Liver (tissue), 9 donors: Measurements from ENCODE around the gene BABAM1. TPM values are rescaled to one million over a fixed set of nuclear protein-coding genes. Genes with fewer than 3 reads are reported as not detected.
A peak's percentile ranks its signal among the peaks of the same experiment; 100 is the strongest.

Source experiments
- DNase-seq: peaks from one replicate; pipeline ENCODE4 v3.0.0-alpha.2; 2017; ENCODE audit warnings: low spot score
- H3K27ac ChIP-seq, 2 donors: one replicate each; pipeline ENCODE4 v1.7.0; 2013; ENCODE audit warnings: inconsistent platforms in 2 of 2, low read length in 2 of 2, control low read depth in 1 of 2, low read depth in 1 of 2, mild to moderate bottlenecking in 1 of 2
- H3K27me3 ChIP-seq, 4 donors: one replicate each; pipeline versions ENCODE4 v1.6.1 to v1.7.0; 2013; ENCODE audit warnings: low read length in 3 of 4, inconsistent platforms in 1 of 4, mild to moderate bottlenecking in 1 of 4, moderate library complexity in 1 of 4; ENCODE audit not compliant: control insufficient read depth in 4 of 4, insufficient read depth in 4 of 4
- H3K36me3 ChIP-seq, 4 donors: one replicate each; pipeline versions ENCODE4 v1.6.1 to v1.7.0; 2013; ENCODE audit warnings: low read length in 3 of 4, mild to moderate bottlenecking in 3 of 4, low read depth in 1 of 4, moderate library complexity in 1 of 4; ENCODE audit not compliant: control insufficient read depth in 4 of 4, insufficient read depth in 3 of 4
- H3K4me1 ChIP-seq, 4 donors: one replicate each; pipeline versions ENCODE4 v1.6.1 to v1.7.0; 2013; ENCODE audit warnings: low read length in 3 of 4, mild to moderate bottlenecking in 3 of 4, moderate library complexity in 1 of 4; ENCODE audit not compliant: control insufficient read depth in 4 of 4, insufficient read depth in 4 of 4
- H3K4me3 ChIP-seq, 3 donors: one replicate each; pipeline versions ENCODE4 v1.6.1 to v1.7.0; 2013; ENCODE audit warnings: low read length in 3 of 3, control low read depth in 1 of 3, low read depth in 1 of 3, mild to moderate bottlenecking in 1 of 3
- H3K9ac ChIP-seq, 2 donors: one replicate each; pipeline ENCODE4 v1.7.0; 2013; ENCODE audit warnings: low read length in 2 of 2, mild to moderate bottlenecking in 2 of 2, moderate library complexity in 2 of 2, control low read depth in 1 of 2, low read depth in 1 of 2
- H3K9me3 ChIP-seq, 4 donors: one replicate each; pipeline versions ENCODE4 v1.6.1 to v1.7.0; 2013; ENCODE audit warnings: low read length in 3 of 4; ENCODE audit not compliant: control insufficient read depth in 4 of 4
- CTCF ChIP-seq: fragments of 150-350 bp; IDR thresholded peaks from 2 replicates; pipeline ENCODE4 v1.5.1; 2017; ENCODE audit warnings: improper control_type of control experiment, low read depth, low read length; ENCODE audit not compliant: missing input control
- EGR1 ChIP-seq, 2 donors: IDR thresholded peaks; 2 replicates each; pipeline ENCODE4 v1.6.1; 2016 to 2018; ENCODE audit warnings: antibody characterized with exemption in 2 of 2, low read depth in 2 of 2
- FOXA1 ChIP-seq: IDR thresholded peaks from 2 replicates; pipeline ENCODE4 v1.6.1; 2016; ENCODE audit warnings: antibody characterized with exemption
- FOXA2 ChIP-seq: IDR thresholded peaks from 2 replicates; pipeline ENCODE4 v1.6.1; 2016; ENCODE audit warnings: antibody characterized with exemption
- GABPA ChIP-seq, 2 donors: IDR thresholded peaks in 1 of 2; conservative IDR thresholded peaks in 1 of 2; 2 replicates each; pipeline ENCODE4 v1.6.1; 2016; ENCODE audit warnings: antibody characterized with exemption in 2 of 2, mild to moderate bottlenecking in 1 of 2, moderate library complexity in 1 of 2
- HNF4A ChIP-seq, 2 donors: conservative IDR thresholded peaks; 2 replicates each; pipeline ENCODE4 v1.6.1; 2016; ENCODE audit warnings: antibody characterized with exemption in 2 of 2, mild to moderate bottlenecking in 2 of 2
- NR2F2 ChIP-seq: IDR thresholded peaks from 2 replicates; pipeline ENCODE4 v1.6.1; 2016; ENCODE audit warnings: antibody characterized with exemption
- RAD21 ChIP-seq, 2 donors: IDR thresholded peaks; 2 replicates each; pipeline ENCODE4 v1.6.1; 2016; ENCODE audit warnings: antibody characterized with exemption in 2 of 2, mild to moderate bottlenecking in 2 of 2
- REST ChIP-seq: IDR thresholded peaks from 2 replicates; pipeline ENCODE4 v1.6.1; 2016; ENCODE audit warnings: antibody characterized with exemption, mild to moderate bottlenecking
- RXRA ChIP-seq, 2 donors: IDR thresholded peaks; 2 replicates each; pipeline ENCODE4 v1.6.1; 2017 to 2018; ENCODE audit warnings: antibody characterized with exemption in 2 of 2, mild to moderate bottlenecking in 1 of 2
- SP1 ChIP-seq: IDR thresholded peaks from 2 replicates; pipeline ENCODE4 v1.6.1; 2018; ENCODE audit warnings: antibody characterized with exemption, mild to moderate bottlenecking
- TAF1 ChIP-seq: conservative IDR thresholded peaks from 2 replicates; pipeline ENCODE4 v1.6.1; 2016; ENCODE audit warnings: antibody characterized with exemption, mild to moderate bottlenecking
- YY1 ChIP-seq: IDR thresholded peaks from 2 replicates; pipeline ENCODE4 v1.6.1; 2016; ENCODE audit warnings: antibody characterized with exemption, mild to moderate bottlenecking
- WGBS: extraction: QIAGEN DNeasy Blood & Tissue Kit; methylation state at CpG from one replicate; pipeline ENCODE4 v1.1.7; 2013; 5-methylcytosine and 5-hydroxymethylcytosine counted together
- polyA plus RNA-seq, 2 donors: library from polyadenylated mRNA; stranded (reverse) in 1 of 2; unstranded in 1 of 2; fragments of 200-250 nt in 1 of 2; fragments of >200 nt in 1 of 2; fragmentation: Nextera tagmentation in 1 of 2; extraction: Ambion mirVana in 1 of 2; gene quantifications; one replicate each; pipeline versions ENCODE4 v1.2.1 to v1.2.3, GENCODE V29; 2013 to 2015
- total RNA-seq, 2 donors: library from RNA; depleted of rRNA; stranded (reverse); fragments of >200 nt; gene quantifications; one replicate each; pipeline ENCODE4 v1.2.3, GENCODE V29; 2014
- TF ChIP-seq, protein P1 (sequence below): IDR thresholded peaks from 2 replicates; pipeline ENCODE4 v1.6.1; 2016; ENCODE audit warnings: antibody characterized with exemption
- TF ChIP-seq, protein P2 (sequence below): IDR thresholded peaks from 2 replicates; pipeline ENCODE4 v1.6.1; 2016; ENCODE audit warnings: antibody characterized with exemption
- TF ChIP-seq, protein P3 (sequence below): IDR thresholded peaks from 2 replicates; pipeline ENCODE4 v1.6.1; 2016; ENCODE audit warnings: antibody characterized with exemption
- donor health status: healthy.
- donor health status: healthy.
- donor health status: healthy.
- donor health status: healthy.
- donor health status: healthy.

BABAM1 gene
- total and polyA plus RNA-seq, 4 donors = 29.3 to 47.0 (median 33.5) TPM

DNA sequence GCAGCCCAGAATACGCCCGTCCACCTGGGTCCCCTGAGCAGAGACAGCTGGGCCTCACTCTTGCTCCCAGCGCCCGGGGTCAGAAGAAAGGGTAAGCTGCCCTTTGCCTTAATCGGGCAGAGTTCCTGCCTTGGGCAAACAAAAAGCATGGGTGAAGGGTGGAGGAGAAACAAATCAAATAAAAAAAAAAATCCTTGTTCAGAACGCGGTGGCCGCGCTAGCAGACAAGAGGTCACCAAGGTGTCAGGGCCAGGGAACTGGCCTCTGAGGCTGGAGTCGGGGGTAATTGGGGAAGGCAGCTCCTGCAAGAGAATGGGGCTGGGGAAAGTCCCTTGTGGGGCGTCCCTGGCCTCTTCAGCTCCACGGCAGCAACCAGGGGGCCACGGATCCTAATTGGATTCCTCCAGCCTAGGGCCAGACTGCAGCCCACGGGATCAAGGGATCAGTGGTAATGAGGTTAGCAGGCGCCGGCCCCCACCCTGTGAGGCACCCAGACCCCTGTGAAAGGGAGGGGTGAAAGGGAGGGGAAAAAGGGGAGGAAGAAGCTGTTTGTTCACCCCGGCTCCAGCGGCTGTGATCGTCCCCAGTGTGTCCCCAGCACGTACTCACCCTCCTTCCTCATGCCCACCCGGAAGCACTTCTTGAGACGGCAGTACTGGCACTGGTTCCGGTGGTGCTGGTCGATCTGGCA, 27.0 kb upstream of the BABAM1 start (continued):
- no peak for TF ChIP-seq FOXA1
- TF ChIP-seq, protein P1, sequence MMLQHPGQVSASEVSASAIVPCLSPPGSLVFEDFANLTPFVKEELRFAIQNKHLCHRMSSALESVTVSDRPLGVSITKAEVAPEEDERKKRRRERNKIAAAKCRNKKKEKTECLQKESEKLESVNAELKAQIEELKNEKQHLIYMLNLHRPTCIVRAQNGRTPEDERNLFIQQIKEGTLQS = no peak

GRCh38 chr19:17240826-17241399, 26.3 kb upstream of the BABAM1 start:
- no peaks in the 10 kb centered on the region for H3K9me3 ChIP-seq
- peaks cover 2 to 5% (median 4%) of the 10 kb centered on the region in 4 donors for H3K36me3 ChIP-seq
- WGBS = 76% methylated on average over 6 of the region's 6 CpGs
- H3K27ac ChIP-seq = no peak overlapping the region
- no peaks in the 10 kb centered on the region for H3K27me3 ChIP-seq
- no peak for DNase-seq
- peak overlapping the region in 1 of 3 donors; percentile 16 for H3K4me3 ChIP-seq
- H3K9ac ChIP-seq = no peak overlapping the region
- TF ChIP-seq HNF4A (conservative IDR thresholded peaks at IDR 0.05) (peak in 1 of 2 donors; percentile 55), FOXA2 (no peak), RXRA (IDR thresholded peaks at IDR 0.05) (peak in 1 of 2 donors; percentile 78), RAD21 (IDR thresholded peaks at IDR 0.05) (no peak), NR2F2 (no peak)
- peaks cover 28 to 69% (median 62%) of the 10 kb centered on the region in 4 donors for H3K4me1 ChIP-seq

DNA sequence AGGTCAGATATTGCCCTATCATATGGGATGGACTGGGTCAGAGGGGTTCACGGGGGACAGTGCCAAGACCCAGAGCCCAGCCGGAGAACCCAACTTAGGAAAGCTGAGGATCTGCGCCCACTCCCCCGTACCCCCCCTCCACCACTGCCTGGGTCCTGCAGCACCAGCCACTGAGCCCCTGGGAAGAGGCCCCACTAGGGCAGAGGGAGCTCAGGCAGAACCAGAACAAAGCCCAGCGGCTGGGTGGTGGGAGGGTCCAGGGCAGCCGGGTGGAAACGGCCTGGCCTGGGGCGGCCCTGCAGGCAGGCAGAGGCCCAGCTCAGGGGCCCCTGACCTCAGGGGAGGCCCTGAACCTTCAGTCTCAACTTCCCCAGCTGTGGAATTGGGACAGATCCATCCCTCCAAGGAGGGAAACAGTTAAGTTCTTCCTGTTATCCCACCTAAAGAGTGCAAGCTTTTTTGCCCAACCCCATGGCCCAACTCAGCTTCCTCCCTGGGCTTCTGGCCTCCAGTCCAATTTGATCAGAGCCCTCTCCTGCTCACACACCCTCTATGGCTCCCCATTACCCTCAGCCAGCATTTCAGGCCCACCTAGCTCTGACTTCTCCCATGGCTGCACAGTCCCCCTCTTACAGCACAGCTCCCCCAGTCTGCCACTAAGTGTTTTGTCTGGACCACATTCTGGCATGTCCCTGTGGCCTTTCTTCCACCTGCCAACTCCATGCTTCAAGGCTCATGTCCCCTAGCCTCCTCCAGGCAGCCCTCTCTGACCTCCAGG, 24.6 kb upstream of the BABAM1 start:
- peak overlapping the region; percentile 75 to 89 (median 88) for H3K4me3 ChIP-seq
- TF ChIP-seq, protein P2, sequence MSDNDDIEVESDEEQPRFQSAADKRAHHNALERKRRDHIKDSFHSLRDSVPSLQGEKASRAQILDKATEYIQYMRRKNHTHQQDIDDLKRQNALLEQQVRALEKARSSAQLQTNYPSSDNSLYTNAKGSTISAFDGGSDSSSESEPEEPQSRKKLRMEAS = no peak
- no peak for TF ChIP-seq HNF4A (conservative IDR thresholded peaks at IDR 0.05)
- TF ChIP-seq NR2F2 = no peak
- TF ChIP-seq SP1 = no peak
- TF ChIP-seq RAD21 (IDR thresholded peaks at IDR 0.05) = no peak
- no peak for TF ChIP-seq EGR1 (IDR thresholded peaks at IDR 0.05; ENCODE audit: low read depth in 2 of 2)
- no peak for TF ChIP-seq TAF1
- TF ChIP-seq YY1 = no peak
- TF ChIP-seq, protein P1 = no peak
- TF ChIP-seq, protein P3, sequence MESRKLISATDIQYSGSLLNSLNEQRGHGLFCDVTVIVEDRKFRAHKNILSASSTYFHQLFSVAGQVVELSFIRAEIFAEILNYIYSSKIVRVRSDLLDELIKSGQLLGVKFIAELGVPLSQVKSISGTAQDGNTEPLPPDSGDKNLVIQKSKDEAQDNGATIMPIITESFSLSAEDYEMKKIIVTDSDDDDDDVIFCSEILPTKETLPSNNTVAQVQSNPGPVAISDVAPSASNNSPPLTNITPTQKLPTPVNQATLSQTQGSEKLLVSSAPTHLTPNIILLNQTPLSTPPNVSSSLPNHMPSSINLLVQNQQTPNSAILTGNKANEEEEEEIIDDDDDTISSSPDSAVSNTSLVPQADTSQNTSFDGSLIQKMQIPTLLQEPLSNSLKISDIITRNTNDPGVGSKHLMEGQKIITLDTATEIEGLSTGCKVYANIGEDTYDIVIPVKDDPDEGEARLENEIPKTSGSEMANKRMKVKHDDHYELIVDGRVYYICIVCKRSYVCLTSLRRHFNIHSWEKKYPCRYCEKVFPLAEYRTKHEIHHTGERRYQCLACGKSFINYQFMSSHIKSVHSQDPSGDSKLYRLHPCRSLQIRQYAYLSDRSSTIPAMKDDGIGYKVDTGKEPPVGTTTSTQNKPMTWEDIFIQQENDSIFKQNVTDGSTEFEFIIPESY = no peak
- no peak for TF ChIP-seq FOXA1
- no peak for TF ChIP-seq GABPA (IDR thresholded peaks at IDR 0.05 in 1 of 2, conservative IDR thresholded peaks at IDR 0.05 in 1 of 2)
- no peak for TF ChIP-seq RXRA (IDR thresholded peaks at IDR 0.05)
- TF ChIP-seq REST = no peak
- TF ChIP-seq FOXA2 = no peak
- TF ChIP-seq CTCF = no peak
- 33% methylated on average over 8 of the region's 8 CpGs for WGBS
- peak overlapping the region; percentile 81 for H3K27ac ChIP-seq
- DNase-seq = no peak
- H3K4me1 ChIP-seq = peaks cover 22 to 71% (median 66%) of the 10 kb centered on the region in 4 donors
- H3K9ac ChIP-seq = peak overlapping the region; percentile 12 to 52
- no peaks in the 10 kb centered on the region for H3K27me3 ChIP-seq
- H3K36me3 ChIP-seq = peaks cover 2 to 5% (median 4%) of the 10 kb centered on the region in 4 donors
- H3K9me3 ChIP-seq = no peaks in the 10 kb centered on the region
